HT-29 (cell line): ENCODE measurements around the gene HHEX. TPM values are rescaled to one million over a fixed set of nuclear protein-coding genes. Genes with fewer than 3 reads are reported as not detected.

Experiments
- DNase-seq: peaks from one replicate; pipeline ENCODE4 v3.0.0-alpha.2; 2015; ENCODE audit warnings: low spot score
- total RNA-seq: library from RNA; depleted of rRNA; stranded (reverse); fragments of >200 nt; shearing (Covaris generic); gene quantifications from 2 replicates; pipeline ENCODE4 v1.2.3, GENCODE V29; 2014

The HHEX gene
- total RNA-seq, 1 experiment from 2014 or later: 1.4 TPM

GRCh38 chr10:92692697-92693533, 3.2 kb downstream of the HHEX start:
- DNase-seq: no peak

- DNase-seq: no peak
Measured at GRCh38 chr10:92693534-92693893, 3.8 kb downstream of the HHEX start.

- DNase-seq: no peak
Measured at GRCh38 chr10:92695679-92696605, 6.2 kb downstream of the HHEX start.

GRCh38 chr10:92696606-92697383, 7.0 kb downstream of the HHEX start:
- DNase-seq: no peak

- DNase-seq: no peak
Measured at GRCh38 chr10:92697663-92698511, 8.1 kb downstream of the HHEX start.

- no peak for DNase-seq
Measured at GRCh38 chr10:92699193-92699517, 9.4 kb downstream of the HHEX start.

GRCh38 chr10:92699518-92700381, 10.0 kb downstream of the HHEX start:
- DNase-seq: peak; percentile 52

- no peak for DNase-seq
Measured at GRCh38 chr10:92702301-92702916, 12.7 kb downstream of the HHEX start.

- DNase-seq: no peak
Measured at GRCh38 chr10:92712016-92712889, 22.5 kb downstream of the HHEX start.

- no peak for DNase-seq
Measured at GRCh38 chr10:92714152-92714845, 24.5 kb downstream of the HHEX start.

- no peak for DNase-seq
Measured at GRCh38 chr10:92714872-92715271, 25.1 kb downstream of the HHEX start.

- DNase-seq: no peak
Measured at GRCh38 chr10:92719991-92720830, 30.5 kb downstream of the HHEX start.

GRCh38 chr10:92720831-92721165, 31.0 kb downstream of the HHEX start:
- DNase-seq: no peak

- no peak for DNase-seq
Measured at GRCh38 chr10:92722349-92722748, 32.6 kb downstream of the HHEX start.

- DNase-seq: no peak
Measured at GRCh38 chr10:92727141-92727540, 37.4 kb downstream of the HHEX start.

- DNase-seq: peak; percentile 23
Measured at GRCh38 chr10:92727550-92727949, 37.8 kb downstream of the HHEX start.

GRCh38 chr10:92729886-92730285, 40.1 kb downstream of the HHEX start:
- DNase-seq: no peak
